Fibroblast of mammary gland (primary cell): ENCODE results near the gene PSMC5.
"Not testable (repeated sequence)": the region's sequence is repeated elsewhere in the genome, so short reads cannot be mapped to it uniquely, and the experiment has no call there.

ENCODE experiments used
- DNase-seq: peaks from one replicate; pipeline ENCODE4 v3.0.0-alpha.2; 2010; ENCODE audit warnings: low read depth
- H3K4me3 ChIP-seq: 2 replicates; pipeline ENCODE4 v1.5.1; 2011; ENCODE audit warnings: low read depth, mild to moderate bottlenecking, low read length, moderate library complexity; ENCODE audit not compliant: control insufficient read depth
- CTCF ChIP-seq: conservative IDR thresholded peaks from 2 replicates; pipeline ENCODE4 v1.5.1; 2011; ENCODE audit warnings: low read depth, low read length, inconsistent platforms; ENCODE audit not compliant: control insufficient read depth, insufficient read depth

Gene PSMC5

GRCh38 chr17:63874061-63874626, 46.9 kb downstream of the PSMC5 start:
- H3K4me3 ChIP-seq, DNase-seq: not testable (repeated sequence)

GRCh38 chr17:63874693-63875092, 47.5 kb downstream of the PSMC5 start:
- DNase-seq, H3K4me3 ChIP-seq: not testable (repeated sequence)

- H3K4me3 ChIP-seq, DNase-seq: not testable (repeated sequence)
Measured at GRCh38 chr17:63878413-63878812, 51.2 kb downstream of the PSMC5 start.

- no peak for DNase-seq
- H3K4me3 ChIP-seq = no peak overlapping the region
- TF ChIP-seq CTCF = no peak
Measured at GRCh38 chr17:63880706-63881105, 53.5 kb downstream of the PSMC5 start.

- not testable (repeated sequence) for DNase-seq, H3K4me3 ChIP-seq
Measured at GRCh38 chr17:63881337-63881736, 54.1 kb downstream of the PSMC5 start.
